HepG2 (cell line): Measurements from ENCODE around the gene TACC2. TPM values are rescaled to one million over a fixed set of nuclear protein-coding genes. Genes with fewer than 3 reads are reported as not detected.

Experiments used
- ATAC-seq: fragments of 200-7000 bp; cut with Tn5 transposase; 3 replicates; pipeline ENCODE4 v1.9.1; 2020; ENCODE audit warnings: mild to moderate bottlenecking, moderate library complexity
- BruUV-seq: library from RNA; stranded (reverse); fragments of 400-500 nt; replicated peaks from 2 replicates; lab custom pipeline; 2021; lab: Mats Ljungman, UMichigan
- CTCF ChIA-PET: fragments of 300-600 bp; formaldehyde crosslinking; extraction: SDS; loops from one replicate; lab custom pipeline; 2021; ENCODE audit warnings: low total read pairs, inconsistent platforms, low intra/inter-chr PET ratio; lab: Yijun Ruan, JAX
- POLR2A ChIA-PET: fragments of 350-600 bp; sonication (Branson Sonifier 250); formaldehyde crosslinking; loops from one replicate; lab custom pipeline; 2020; ENCODE audit warnings: antibody characterized with exemption, inconsistent platforms; lab: Yijun Ruan, JAX
- DNase-seq: peaks from one replicate; pipeline ENCODE4 v3.0.0-alpha.2; 2015; ENCODE audit warnings: low spot score
- FAIRE-seq: peaks from 3 replicates; lab custom pipeline; 2011; peaks lifted over from hg19 to GRCh38; lab: Jason Lieb, UNC
- H2AFZ ChIP-seq: one replicate; pipeline ENCODE4 v1.6.1; 2011; ENCODE audit warnings: low read length, inconsistent platforms
- H3K27ac ChIP-seq: fragments of 300-600 bp; 3 replicates; pipeline ENCODE4 v1.8.0; 2011; ENCODE audit warnings: mixed run types, mild to moderate bottlenecking, mixed read lengths, low read length, inconsistent platforms; ENCODE audit not compliant: insufficient read depth; ENCODE audit errors: extremely low read length
- H3K27me3 ChIP-seq, 2 experiments: fragments of 200-600 bp in 1 of 2; 2 replicates in 1 of 2; 3 replicates in 1 of 2; pipeline versions ENCODE4 v1.6.0 to v1.8.0; 2011; ENCODE audit warnings: low read length in 2 of 2, mild to moderate bottlenecking in 2 of 2, moderate library complexity in 2 of 2, inconsistent platforms in 1 of 2; ENCODE audit not compliant: insufficient read depth in 2 of 2, control insufficient read depth in 1 of 2
- H3K36me3 ChIP-seq, 2 experiments: fragments of 200-600 bp in 1 of 2; replicated peaks in 1 of 2; 2 replicates in 1 of 2; 3 replicates in 1 of 2; pipeline versions ENCODE4 v1.5.1 to v1.8.0; 2011; ENCODE audit warnings: low read length in 2 of 2, inconsistent platforms in 1 of 2; ENCODE audit not compliant: insufficient read depth in 2 of 2, control insufficient read depth in 1 of 2
- H3K4me1 ChIP-seq: 2 replicates; pipeline ENCODE4 v1.5.1; 2012; ENCODE audit warnings: low read length, inconsistent platforms; ENCODE audit not compliant: insufficient read depth
- H3K4me2 ChIP-seq: 2 replicates; pipeline ENCODE4 v1.6.0; 2011; ENCODE audit warnings: low read depth, low read length, inconsistent platforms
- H3K4me3 ChIP-seq, 3 experiments: fragments of 200-600 bp in 1 of 3; sonication (generic), shearing (Covaris generic) in 1 of 3; replicated peaks in 1 of 3; 2 replicates each; pipeline ENCODE4 v1.5.1; 2011 to 2016; ENCODE audit warnings: low read length in 3 of 3, inconsistent platforms in 2 of 3, low read depth in 2 of 3, mild to moderate bottlenecking in 2 of 3, control low read depth in 1 of 3, mixed read lengths in 1 of 3; ENCODE audit not compliant: insufficient read depth in 1 of 3
- H3K79me2 ChIP-seq: one replicate; pipeline ENCODE4 v1.6.1; 2011; ENCODE audit warnings: low read length, inconsistent platforms; ENCODE audit not compliant: insufficient read depth
- H3K9ac ChIP-seq: 2 replicates; pipeline ENCODE4 v1.6.0; 2011; ENCODE audit warnings: mild to moderate bottlenecking, low read depth, low read length, inconsistent platforms; ENCODE audit not compliant: insufficient read depth
- H3K9me3 ChIP-seq: 2 replicates; pipeline ENCODE4 v1.5.1; 2012; ENCODE audit warnings: mild to moderate bottlenecking, low read length
- H4K20me1 ChIP-seq: 2 replicates; pipeline ENCODE4 v1.6.0; 2011; ENCODE audit warnings: inconsistent platforms, mild to moderate bottlenecking, low read length, moderate library complexity; ENCODE audit not compliant: insufficient read depth
- BCL6 ChIP-seq: IDR thresholded peaks from 2 replicates; pipeline ENCODE4 v1.6.1; 2016; ENCODE audit warnings: missing genetic modification reagents, missing compliant biosample characterization
- ESRRA ChIP-seq: sonication (generic); formaldehyde crosslinking; IDR thresholded peaks from 2 replicates; pipeline ENCODE4 v1.5.1; 2020; ENCODE audit warnings: mild to moderate bottlenecking, low read depth, missing genetic modification reagents
- ZNF275 ChIP-seq: sonication (generic); formaldehyde crosslinking; IDR thresholded peaks from 2 replicates; pipeline ENCODE4 v1.8.0; 2022; ENCODE audit warnings: missing genetic modification reagents, mild to moderate bottlenecking, inconsistent platforms, borderline replicate concordance
- ZNF713 ChIP-seq: sonication (generic); formaldehyde crosslinking; IDR thresholded peaks from 2 replicates; pipeline ENCODE4 v1.4.0; 2020; ENCODE audit warnings: mild to moderate bottlenecking, missing genetic modification reagents
- ZNF766 ChIP-seq: sonication (generic); formaldehyde crosslinking; IDR thresholded peaks from 2 replicates; pipeline ENCODE4 v1.5.0; 2020; ENCODE audit warnings: missing genetic modification reagents, borderline replicate concordance
- ZSCAN21 ChIP-seq: sonication (generic); formaldehyde crosslinking; IDR thresholded peaks from 2 replicates; pipeline ENCODE4 v1.8.0; 2022; ENCODE audit warnings: mild to moderate bottlenecking, missing genetic modification reagents, moderate library complexity, borderline replicate concordance
- WGBS: methylation state at CpG from one replicate; pipeline ENCODE4 v1.1.6; 2017; ENCODE audit warnings: low lambda C conversion rate; 5-methylcytosine and 5-hydroxymethylcytosine counted together
- in situ Hi-C: cut with HindIII; loops from 2 replicates; pipeline ENCODE4 v1.10.0; 2017; ENCODE audit warnings: low pct_unique_long_range_greater_than_20kb; ENCODE audit not compliant: extremely low pct_ligation_motif_present
- intact Hi-C: fragments of 100-400 bp; cut with micrococcal nuclease; formaldehyde crosslinking; loops from one replicate; pipeline ENCODE4 v1.10.0; 2022; ENCODE audit not compliant: unreplicated experiment
- polyA plus RNA-seq, 8 experiments: library from polyadenylated mRNA; depleted of rRNA in 3 of 8; stranded (reverse) in 7 of 8; unstranded in 1 of 8; fragments of >200 nt; fragmentation: Illumina TruSeq in 4 of 8; extraction: Trizol in 4 of 8; gene quantifications; 2 replicates each; pipeline versions ENCODE4 v1.2.1 to v1.2.3, GENCODE V29; 2011 to 2016; ENCODE audit warnings: low read depth in 4 of 8, missing spikeins in 1 of 8, mixed read lengths in 1 of 8; ENCODE audit not compliant: insufficient read depth in 1 of 8
- total RNA-seq, 5 experiments: library from RNA; depleted of rRNA; stranded (reverse); fragments of >200 nt; fragmentation: Illumina TruSeq; extraction: Trizol; gene quantifications; 2 replicates each; pipeline ENCODE4 v1.2.3, GENCODE V29; 2016; ENCODE audit warnings: low read depth in 1 of 5

Gene TACC2
- total and polyA plus RNA-seq, 2 of the 13 experiments (the other 11 are each of a cell fraction or from before 2014, with no cell fraction given), result 11.8 to 16.0 TPM

DNA sequence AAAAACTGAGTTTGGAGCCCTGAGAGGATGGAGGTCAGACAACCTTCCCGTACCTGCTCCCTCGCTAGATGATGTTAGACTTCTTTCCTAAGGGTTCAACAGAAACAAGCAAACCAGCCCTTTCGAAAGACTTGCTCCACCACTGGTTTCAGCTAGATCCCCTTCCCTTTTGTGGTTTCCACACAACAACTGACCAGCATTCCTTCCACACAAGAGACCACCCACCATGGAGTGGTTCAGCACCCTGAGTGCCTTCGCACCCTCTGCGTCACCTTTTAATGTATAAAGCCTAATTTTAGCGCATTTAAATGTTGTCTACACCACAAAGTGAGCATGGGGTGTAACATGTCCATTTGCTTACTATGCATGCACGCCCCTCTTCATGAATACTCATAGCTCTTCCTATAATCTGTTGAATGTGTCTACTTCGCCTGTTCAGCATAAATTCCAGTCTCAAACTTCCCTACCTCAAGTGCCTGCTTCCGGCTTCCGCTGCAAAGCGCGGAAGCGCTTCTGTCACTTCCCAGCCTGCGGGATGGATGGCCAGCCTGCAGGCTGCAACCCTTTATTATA lies 69.0 kb downstream of the TACC2 start (continued):
- TF ChIP-seq ZNF275 (no peak), ZSCAN21 (no peak), ZNF766 (CRISPR knock-in tag) (no peak)

DNA sequence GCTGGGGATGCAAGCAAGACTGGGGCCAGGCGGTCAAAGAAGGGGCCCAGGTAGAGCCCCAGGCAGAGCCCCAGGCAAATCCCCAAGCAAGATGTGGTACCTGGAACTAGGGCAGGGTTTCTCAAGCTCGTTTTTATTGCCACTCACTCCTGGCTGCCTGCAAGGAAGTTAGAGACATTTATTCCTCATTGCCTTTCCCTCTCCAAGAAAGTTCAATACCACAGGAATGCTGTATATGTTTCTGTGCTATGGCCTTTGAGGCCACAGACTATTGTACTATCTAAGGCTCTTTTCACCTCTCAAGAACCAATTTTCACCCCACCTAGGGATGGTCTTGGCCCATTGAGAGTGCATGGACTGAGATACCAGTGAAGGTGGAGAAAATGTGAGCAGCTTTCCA lies 71.3 kb downstream of the TACC2 start:
- no peaks in the 10 kb centered on the region for H3K36me3 ChIP-seq
- no peaks in the 10 kb centered on the region for H3K9me3 ChIP-seq
- no peak overlapping the region for H2AFZ ChIP-seq
- WGBS, result 100% methylated on average over 1 of the region's 2 CpGs
- intact Hi-C loops (no loop called here), in situ Hi-C loops (no loop called here)
- POLR2A ChIA-PET, result no interaction called here
- peak; percentile 80 for TF ChIP-seq BCL6 (CRISPR knock-in tag)
- no peak for TF ChIP-seq ESRRA (CRISPR knock-in tag)
- TF ChIP-seq ZNF713 (CRISPR knock-in tag), result no peak
- DNase-seq (no peak), FAIRE-seq (no peak), ATAC-seq (no peak)
- no peak overlapping the region for H3K9ac ChIP-seq
- H3K4me1 ChIP-seq, result peaks cover 65% of the 10 kb centered on the region
- H3K27me3 ChIP-seq, result no peaks in the 10 kb centered on the region
- H3K4me3 ChIP-seq, result no peak overlapping the region
- H3K4me2 ChIP-seq, result no peak overlapping the region
- BruUV-seq, result no TSS peak
- no peaks in the 10 kb centered on the region for H4K20me1 ChIP-seq
- H3K79me2 ChIP-seq, result peaks cover 4% of the 10 kb centered on the region
- CTCF ChIA-PET, result no interaction called here
- H3K27ac ChIP-seq, result no peak overlapping the region
